Thymus (tissue), 11 donors: ENCODE results near the gene SUCLG2. TPM values are rescaled to one million over a fixed set of nuclear protein-coding genes. Genes with fewer than 3 reads are reported as not detected.
A peak's percentile ranks its signal among the peaks of the same experiment; 100 is the strongest.

Experiments used
- DNase-seq, 9 donors: peaks; one replicate each; pipeline ENCODE4 v3.0.0-alpha.2; 2013; ENCODE audit warnings: low spot score in 9 of 9, low read depth in 6 of 9, missing footprints in 1 of 9
- H3K27ac ChIP-seq, 2 donors: one replicate each; pipeline ENCODE4 v1.5.1; 2013; ENCODE audit warnings: control low read depth in 1 of 2, low read depth in 1 of 2, low read length in 1 of 2, mild to moderate bottlenecking in 1 of 2, moderate library complexity in 1 of 2
- H3K27me3 ChIP-seq, 2 donors: one replicate each; pipeline ENCODE4 v1.5.1; 2013; ENCODE audit warnings: low read length in 1 of 2; ENCODE audit not compliant: control insufficient read depth in 2 of 2, insufficient read depth in 1 of 2
- H3K36me3 ChIP-seq, 2 donors: one replicate each; pipeline ENCODE4 v1.5.1; 2013; ENCODE audit warnings: low read length in 1 of 2, mild to moderate bottlenecking in 1 of 2, moderate library complexity in 1 of 2; ENCODE audit not compliant: control insufficient read depth in 2 of 2, insufficient read depth in 2 of 2
- H3K4me1 ChIP-seq, 2 donors: one replicate each; pipeline ENCODE4 v1.5.1; 2013; ENCODE audit warnings: low read length in 2 of 2; ENCODE audit not compliant: control insufficient read depth in 2 of 2, insufficient read depth in 2 of 2
- H3K4me3 ChIP-seq, 2 donors: one replicate each; pipeline ENCODE4 v1.5.1; 2013; ENCODE audit warnings: low read length in 2 of 2, control low read depth in 1 of 2, mild to moderate bottlenecking in 1 of 2
- H3K9me3 ChIP-seq, 2 donors: one replicate each; pipeline ENCODE4 v1.5.1; 2013; ENCODE audit warnings: low read length in 1 of 2, mild to moderate bottlenecking in 1 of 2; ENCODE audit not compliant: control insufficient read depth in 2 of 2, insufficient read depth in 1 of 2
- WGBS: extraction: QIAGEN DNeasy Blood & Tissue Kit; methylation state at CpG from one replicate; pipeline ENCODE4 v1.1.7; 2013; 5-methylcytosine and 5-hydroxymethylcytosine counted together
- polyA plus RNA-seq: library from polyadenylated mRNA; stranded (reverse); fragments of 200-250 nt; gene quantifications from one replicate; pipeline ENCODE4 v1.2.3, GENCODE V29; 2013
- total RNA-seq: library from RNA; stranded (reverse); fragments of 120-200 nt; gene quantifications from one replicate; pipeline ENCODE4 v1.2.4, GENCODE V29; 2013
- donor health status: healthy.

The SUCLG2 gene
- total and polyA plus RNA-seq, 2 donors: 24.1 to 38.3 TPM

GRCh38 chr3:67608034-67608433 is 46.4 kb downstream of the SUCLG2 start:
- H3K4me1 ChIP-seq: no peaks in the 10 kb centered on the region
- no peaks in the 10 kb centered on the region for H3K9me3 ChIP-seq
- DNase-seq: no peak
- no peak overlapping the region for H3K27ac ChIP-seq
- H3K27me3 ChIP-seq: no peaks in the 10 kb centered on the region
- WGBS: 99% methylated on average over 2 of the region's 2 CpGs
- peaks cover 10 to 17% of the 10 kb centered on the region in 2 donors for H3K36me3 ChIP-seq
- H3K4me3 ChIP-seq: no peak overlapping the region

GRCh38 chr3:67605377-67605776 is 49.0 kb downstream of the SUCLG2 start:
- Histone ChIP-seq H3K27ac (no peak overlapping the region), H3K9me3 (no peaks in the 10 kb centered on the region), H3K36me3 (peaks cover 10 to 17% of the 10 kb centered on the region in 2 donors), H3K4me1 (peaks cover 0 to 3% of the 10 kb centered on the region in 2 donors), H3K4me3 (no peak overlapping the region), H3K27me3 (no peaks in the 10 kb centered on the region)
- 92% methylated on average over 1 of the region's 1 CpG for whole genome bisulfite sequencing
- DNase-seq: no peak

- H3K4me3 ChIP-seq: no peak overlapping the region
- no peaks in the 10 kb centered on the region for H3K27me3 ChIP-seq
- WGBS: 55% methylated on average over 2 of the region's 2 CpGs
- DNase-seq: no peak
- no peak overlapping the region for H3K27ac ChIP-seq
- H3K4me1 ChIP-seq: peaks cover 0 to 3% of the 10 kb centered on the region in 2 donors
- no peaks in the 10 kb centered on the region for H3K9me3 ChIP-seq
- peaks cover 0 to 4% of the 10 kb centered on the region in 2 donors for H3K36me3 ChIP-seq
These were observed 51.6 kb downstream of the SUCLG2 start for GRCh38 chr3:67602816-67603215.

GRCh38 chr3:67601919-67602608 is 52.3 kb downstream of the SUCLG2 start:
- no peak overlapping the region for H3K27ac ChIP-seq
- WGBS: 67% methylated on average over 5 of the region's 5 CpGs
- H3K4me1 ChIP-seq: peaks cover 0 to 3% of the 10 kb centered on the region in 2 donors
- no peak overlapping the region for H3K4me3 ChIP-seq
- H3K36me3 ChIP-seq: peaks cover 0 to 4% of the 10 kb centered on the region in 2 donors
- no peaks in the 10 kb centered on the region for H3K27me3 ChIP-seq
- no peaks in the 10 kb centered on the region for H3K9me3 ChIP-seq
- DNase-seq: peak in 5 of 9 donors; percentile 2 to 38 (median 13)

- Histone ChIP-seq H3K36me3 (peaks cover 0 to 4% of the 10 kb centered on the region in 2 donors), H3K4me3 (no peak overlapping the region), H3K27me3 (no peaks in the 10 kb centered on the region), H3K4me1 (peaks cover 0 to 3% of the 10 kb centered on the region in 2 donors), H3K9me3 (no peaks in the 10 kb centered on the region), H3K27ac (no peak overlapping the region)
- DNase-seq: no peak
- WGBS: 88% methylated on average over 5 of the region's 5 CpGs
These were observed 53.0 kb downstream of the SUCLG2 start for GRCh38 chr3:67601385-67601784.

DNA sequence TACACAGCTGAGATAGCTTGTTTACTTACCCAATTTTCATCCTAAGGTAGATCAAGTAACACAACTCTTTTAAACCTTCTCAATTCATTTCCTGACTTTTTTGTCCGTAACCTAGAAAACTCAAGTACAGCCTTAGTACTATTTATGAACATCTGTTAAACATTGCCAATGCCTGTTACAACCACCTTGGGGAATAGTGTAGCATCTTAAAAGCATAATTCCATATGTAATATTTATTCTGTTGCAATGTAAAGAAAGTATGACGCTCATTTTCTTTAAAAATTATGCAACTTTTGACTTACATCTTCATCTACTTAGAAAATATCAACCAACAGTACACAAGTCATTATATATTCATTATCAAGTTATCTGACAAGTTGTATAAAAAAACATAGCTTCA is 54.6 kb downstream of the SUCLG2 start:
- H3K4me3 ChIP-seq: no peak overlapping the region
- no peaks in the 10 kb centered on the region for H3K9me3 ChIP-seq
- no peak overlapping the region for H3K27ac ChIP-seq
- H3K4me1 ChIP-seq: peaks cover 0 to 3% of the 10 kb centered on the region in 2 donors
- WGBS: 98% methylated on average over 2 of the region's 2 CpGs
- DNase-seq: no peak
- no peaks in the 10 kb centered on the region for H3K27me3 ChIP-seq
- peaks cover 0 to 4% of the 10 kb centered on the region in 2 donors for H3K36me3 ChIP-seq

DNA sequence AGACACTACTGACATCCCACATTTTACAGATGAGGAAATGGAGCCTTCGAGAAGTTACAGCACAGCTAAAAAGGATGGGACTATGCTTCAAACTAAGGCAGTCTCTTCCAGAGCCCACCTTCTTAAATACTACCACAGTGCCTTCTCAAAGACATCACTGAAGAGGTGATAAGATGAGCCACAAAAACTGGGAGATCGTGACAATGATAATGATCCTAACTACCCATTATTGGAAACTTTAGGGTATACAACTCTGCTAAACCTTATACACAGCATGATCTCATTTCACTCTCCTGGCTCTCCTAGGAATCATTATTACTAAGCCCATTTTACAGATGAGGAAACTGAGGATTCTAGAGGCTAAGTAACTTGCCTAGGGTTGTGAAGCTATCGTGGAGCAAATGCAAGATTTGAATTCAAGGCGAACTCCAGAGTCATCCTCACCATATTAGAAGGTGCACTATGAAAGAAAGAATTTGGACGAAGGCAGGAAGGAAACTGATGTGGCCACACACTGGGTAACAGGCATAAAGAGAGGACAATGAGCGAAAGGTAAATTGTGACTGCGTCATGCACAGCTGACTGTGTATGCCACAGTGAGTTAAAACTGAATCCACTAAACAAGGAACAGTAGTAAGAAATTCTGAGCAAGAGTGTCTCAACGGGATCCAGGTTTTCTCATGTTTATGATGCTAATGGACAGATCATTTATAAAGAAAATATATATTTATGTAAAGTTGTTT is 55.4 kb downstream of the SUCLG2 start:
- Histone ChIP-seq H3K4me1 (peaks cover 0 to 3% of the 10 kb centered on the region in 2 donors), H3K27me3 (no peaks in the 10 kb centered on the region), H3K9me3 (no peaks in the 10 kb centered on the region), H3K36me3 (no peaks in the 10 kb centered on the region), H3K4me3 (no peak overlapping the region), H3K27ac (no peak overlapping the region)
- 90% methylated on average over 8 of the region's 8 CpGs for WGBS
- DNase-seq: no peak

GRCh38 chr3:67595424-67595823 is 59.0 kb downstream of the SUCLG2 start:
- H3K4me1 ChIP-seq: no peaks in the 10 kb centered on the region
- DNase-seq: no peak
- no peaks in the 10 kb centered on the region for H3K27me3 ChIP-seq
- 96% methylated on average over 3 of the region's 3 CpGs for WGBS
- H3K9me3 ChIP-seq: no peaks in the 10 kb centered on the region
- no peaks in the 10 kb centered on the region for H3K36me3 ChIP-seq
- H3K4me3 ChIP-seq: no peak overlapping the region
- no peak overlapping the region for H3K27ac ChIP-seq

GRCh38 chr3:67593761-67594234 is 60.6 kb downstream of the SUCLG2 start:
- H3K36me3 ChIP-seq: no peaks in the 10 kb centered on the region

More at GRCh38 chr3:67593761-67594234, 60.6 kb downstream of the SUCLG2 start:
- Histone ChIP-seq H3K9me3 (no peaks in the 10 kb centered on the region), H3K27me3 (no peaks in the 10 kb centered on the region), H3K27ac (no peak overlapping the region), H3K4me3 (no peak overlapping the region), H3K4me1 (no peaks in the 10 kb centered on the region)
- 93% methylated on average over 4 of the region's 4 CpGs for WGBS
- no peak for DNase-seq
